PFSK-1 (cell line): ENCODE data around the gene IQSEC2.

Experiments
- POLR2AphosphoS5 ChIP-seq: IDR thresholded peaks from 2 replicates; pipeline ENCODE4 v1.6.1; 2012; ENCODE audit warnings: low read depth, mild to moderate bottlenecking, control low read depth, low read length, moderate library complexity
- REST ChIP-seq, 2 experiments: IDR thresholded peaks; 2 replicates each; pipeline versions ENCODE4 v1.6.1 to v1.8.0; 2011 to 2012; ENCODE audit warnings: low read depth in 2 of 2, low read length in 2 of 2, control low read depth in 1 of 2, inconsistent platforms in 1 of 2, mild to moderate bottlenecking in 1 of 2, moderate library complexity in 1 of 2; ENCODE audit not compliant: insufficient read depth in 1 of 2
- SIN3A ChIP-seq: IDR thresholded peaks from 2 replicates; pipeline ENCODE4 v1.6.1; 2012; ENCODE audit warnings: mild to moderate bottlenecking, low read length, moderate library complexity, borderline replicate concordance; ENCODE audit not compliant: insufficient read depth

- TF ChIP-seq POLR2AphosphoS5 (no peak), REST (IDR thresholded peaks at IDR 0.05; ENCODE audit: insufficient read depth in 1 of 2, low read depth in 2 of 2, low read length in 2 of 2) (no peak), SIN3A (no peak)
Measured at GRCh38 chrX:53321230-53321942, 40.0 kb upstream of the IQSEC2 start.
